22Rv1 (cell line): ENCODE measurements around the gene RAB11FIP2.

Source experiments
- CTCF ChIP-seq: fragments of 450-650 bp; IDR thresholded peaks from 2 replicates; pipeline ENCODE4 v1.5.1; 2017; ENCODE audit warnings: mild to moderate bottlenecking
- ZFX ChIP-seq: fragments of 450-650 bp; IDR thresholded peaks from 2 replicates; pipeline ENCODE4 v1.6.1; 2017; ENCODE audit warnings: antibody characterized with exemption, borderline replicate concordance

GRCh38 chr10:118033905-118034304, 12.8 kb downstream of the RAB11FIP2 start:
- TF ChIP-seq CTCF: no peak
- no peak for TF ChIP-seq ZFX
